Fibroblast of skin of left quadriceps (primary cell): ENCODE measurements around the gene METTL9.
"Not testable (repeated sequence)": the region's sequence is repeated elsewhere in the genome, so short reads cannot be mapped to it uniquely, and the experiment has no call there.

ENCODE experiments used
- DNase-seq, 2 experiments: peaks; one replicate each; pipeline ENCODE4 v3.0.0-alpha.2; 2013; ENCODE audit warnings: low read depth in 2 of 2

METTL9 gene

GRCh38 chr16:21635694-21636093 is 36.3 kb downstream of the METTL9 start:
- DNase-seq: not testable (repeated sequence)

DNA sequence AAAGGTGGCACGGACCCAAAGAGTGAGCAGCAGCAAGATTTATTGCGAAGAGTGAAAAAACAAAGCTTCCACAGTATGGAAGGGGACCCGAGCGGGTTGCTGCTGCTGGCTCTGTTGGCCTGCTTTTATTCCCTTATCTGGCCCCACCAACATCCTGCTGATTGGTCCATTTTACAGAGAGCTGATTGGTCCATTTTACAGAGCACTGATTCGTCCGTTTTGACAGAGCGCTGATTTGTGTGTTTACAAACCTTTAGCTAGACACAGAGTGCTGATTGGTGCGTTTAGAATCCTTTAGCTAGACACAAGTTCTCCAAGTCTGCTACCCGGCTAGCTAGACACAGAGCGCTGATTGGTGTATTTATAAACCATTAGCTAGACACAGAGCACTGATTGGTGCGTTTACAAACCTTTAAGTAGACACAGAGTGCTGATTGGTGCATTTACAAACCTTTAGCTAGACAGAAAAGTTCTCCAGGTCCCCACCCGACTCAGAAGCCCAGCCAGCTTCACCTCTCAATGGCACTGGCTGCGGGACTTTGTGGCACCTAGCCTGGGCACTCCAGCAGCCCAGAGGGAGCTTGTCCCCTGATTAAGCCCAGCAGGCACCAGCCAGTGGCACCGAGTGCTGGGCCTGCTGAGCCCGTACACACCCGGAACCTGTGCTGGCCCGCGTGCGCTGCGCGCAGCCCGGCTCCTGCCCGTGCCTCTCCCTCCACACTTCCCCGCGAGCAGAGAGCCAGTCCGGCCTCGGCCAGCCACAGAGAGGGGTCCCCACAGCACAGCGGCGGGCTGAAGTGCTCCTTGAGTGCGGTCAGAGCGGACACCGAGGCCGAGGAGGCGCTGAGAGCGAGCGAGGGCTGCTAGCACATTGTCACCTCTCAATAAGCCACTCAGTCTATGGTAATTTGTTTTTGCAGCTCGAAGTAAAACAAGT is 37.9 kb downstream of the METTL9 start:
- no peak for DNase-seq

GRCh38 chr16:21638573-21638975 is 39.2 kb downstream of the METTL9 start:
- DNase-seq: peak; percentile 13 to 21

DNA sequence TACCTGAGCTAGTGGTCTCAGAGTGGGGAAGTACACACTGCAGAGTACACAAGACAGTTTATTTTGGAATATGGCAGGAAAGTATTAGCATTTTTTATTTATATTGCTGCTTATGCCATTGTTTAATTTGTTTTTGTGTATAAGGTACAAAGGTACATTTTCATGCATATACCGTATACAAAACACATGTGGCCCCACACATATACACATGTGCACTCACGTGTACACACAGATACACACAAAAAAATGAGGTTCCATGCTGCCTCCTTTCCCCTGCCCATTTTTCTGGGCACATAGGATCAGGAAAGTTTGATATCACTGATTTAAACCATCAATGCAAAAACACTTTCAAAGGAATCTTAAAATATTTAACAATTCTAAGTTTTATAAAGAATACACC is 40.1 kb downstream of the METTL9 start:
- no peak for DNase-seq

DNA sequence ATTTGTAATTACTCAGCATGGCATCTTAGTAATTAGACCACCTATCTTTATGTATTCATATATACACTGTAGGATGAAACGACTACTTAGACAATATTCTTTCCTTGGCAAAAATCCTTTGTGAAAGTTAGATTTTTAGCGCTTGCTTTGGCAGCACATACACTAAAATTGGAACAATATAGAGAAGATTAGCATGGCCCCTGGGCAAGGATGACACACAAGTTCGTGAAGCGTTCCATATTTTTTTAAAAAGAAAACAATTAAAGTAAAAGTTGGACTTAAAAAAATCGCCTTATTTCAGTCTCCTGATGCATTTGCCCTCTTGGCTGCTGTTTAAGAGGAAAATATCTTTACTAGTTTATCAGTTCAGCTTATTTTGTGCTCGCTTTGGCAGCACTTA is 42.5 kb downstream of the METTL9 start:
- no peak for DNase-seq

- no peak for DNase-seq
Measured at GRCh38 chr16:21642861-21643260, 43.5 kb downstream of the METTL9 start.

DNA sequence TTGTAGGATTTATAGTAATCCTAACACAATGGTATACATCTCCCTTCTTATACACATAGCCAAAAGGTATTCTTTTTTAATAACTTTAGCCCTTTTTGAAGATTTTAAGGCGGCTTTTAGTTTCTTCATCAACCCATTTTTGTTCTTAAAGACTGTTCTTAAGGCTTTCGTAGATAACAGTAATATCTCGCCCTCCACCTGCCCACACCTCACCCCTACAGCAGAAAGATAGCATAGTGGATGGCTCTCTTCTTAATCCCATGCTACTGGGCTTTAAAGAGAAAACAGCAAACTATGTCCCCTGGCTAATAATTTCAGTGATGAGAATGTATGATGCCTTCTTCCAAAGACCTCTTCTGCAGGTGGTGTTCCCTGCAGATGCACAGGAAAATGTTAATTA is 44.4 kb downstream of the METTL9 start:
- no peak for DNase-seq

GRCh38 chr16:21644674-21645073 is 45.3 kb downstream of the METTL9 start:
- no peak for DNase-seq

DNA sequence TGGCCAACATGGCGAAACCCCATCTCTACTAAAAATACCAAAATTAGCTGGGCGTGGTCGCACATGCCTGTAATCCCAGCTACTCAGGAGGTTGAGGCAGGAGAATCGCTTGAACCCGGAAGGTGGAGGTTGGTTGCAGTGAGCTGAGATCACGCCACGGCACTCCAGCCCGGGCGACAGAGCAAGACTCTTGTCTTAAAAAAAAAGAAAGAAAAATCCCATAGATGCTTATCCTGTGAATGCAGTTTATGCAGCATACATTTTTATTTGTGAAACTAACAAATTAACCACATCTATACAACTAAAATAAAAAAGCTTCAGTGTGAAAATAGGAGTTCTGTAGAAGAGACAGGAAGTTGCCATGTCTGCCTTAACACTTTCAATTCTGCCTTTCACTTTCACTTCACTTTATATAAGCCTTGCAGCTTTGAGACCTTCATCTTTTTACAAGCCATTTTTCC is 45.9 kb downstream of the METTL9 start:
- no peak for DNase-seq

DNA sequence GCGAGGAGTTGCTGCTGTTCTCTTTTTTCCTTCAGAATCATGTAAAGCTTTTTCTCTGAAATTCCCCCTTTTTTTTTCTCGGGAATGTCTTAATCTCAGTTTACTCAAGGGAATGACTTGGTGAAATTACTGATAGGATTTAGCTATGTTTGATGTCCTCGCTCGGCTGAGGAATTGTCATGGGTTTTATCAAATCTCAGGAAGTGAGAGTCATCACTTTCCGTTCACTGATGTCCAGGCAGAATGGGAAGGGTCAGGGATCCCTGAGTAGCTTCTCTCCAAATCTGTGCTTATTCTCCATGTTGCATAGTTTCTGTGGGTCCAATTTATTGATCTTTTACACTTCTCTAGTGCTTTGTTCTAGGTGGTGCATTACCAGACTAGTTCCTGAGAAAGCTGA is 46.7 kb downstream of the METTL9 start:
- DNase-seq: no peak

- no peak for DNase-seq
Measured at GRCh38 chr16:21646721-21647561, 47.6 kb downstream of the METTL9 start.

DNA sequence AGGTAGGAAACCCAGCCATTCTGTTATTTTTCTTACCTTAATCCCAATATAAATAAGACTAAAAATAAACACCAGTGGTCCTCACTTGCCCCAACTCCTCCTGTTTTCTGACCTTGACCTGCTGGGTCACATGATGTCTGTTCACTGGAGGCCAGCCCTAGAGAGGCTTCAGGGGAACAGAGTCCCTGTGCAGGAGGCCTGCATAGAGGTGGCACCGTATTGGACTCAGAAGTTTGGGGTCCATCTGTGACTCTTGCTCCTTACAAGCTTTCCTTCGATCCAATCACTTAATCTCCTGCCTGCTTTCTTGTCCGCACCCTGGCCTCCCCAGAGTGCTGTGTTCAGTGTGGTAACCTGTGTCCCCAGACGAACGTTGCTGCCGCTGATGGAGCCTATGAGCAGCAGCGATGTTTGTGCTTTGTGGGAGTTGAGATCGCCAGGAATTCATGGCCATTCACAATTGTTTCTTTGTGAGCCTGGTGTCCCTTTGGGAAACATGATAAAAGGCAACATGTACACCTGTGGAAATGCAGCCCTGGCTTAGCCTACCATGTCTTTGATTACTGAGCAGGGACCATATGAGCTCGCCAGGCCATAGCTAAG is 48.3 kb downstream of the METTL9 start:
- no peak for DNase-seq

DNA sequence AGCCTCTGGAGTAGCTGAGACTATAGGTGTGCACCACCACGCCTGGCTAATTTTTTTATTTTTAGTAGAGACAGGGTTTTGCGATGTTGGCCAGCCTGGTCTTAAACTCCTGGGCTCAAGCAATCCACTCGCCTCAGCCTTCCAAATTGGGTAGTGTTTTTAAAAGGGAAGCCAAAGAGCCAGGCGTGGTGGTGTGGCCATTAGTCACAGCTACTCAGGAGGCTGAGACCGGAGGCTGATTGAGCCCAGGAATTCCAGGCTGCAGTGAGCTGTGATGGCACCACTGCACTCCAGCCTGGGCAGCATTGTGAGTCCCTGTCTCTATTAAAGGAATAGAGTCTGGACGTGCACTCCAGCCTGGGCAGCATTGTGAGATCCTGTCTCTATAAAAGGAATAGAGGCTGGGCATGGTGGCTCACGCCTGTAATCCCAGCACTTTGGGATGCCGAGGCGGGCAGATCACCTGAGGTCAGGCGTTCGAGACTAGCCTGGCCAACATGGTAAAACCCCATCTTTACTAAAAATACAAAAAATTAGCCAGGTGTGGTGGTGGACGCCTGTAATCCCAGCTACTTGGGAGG is 50.5 kb downstream of the METTL9 start:
- DNase-seq: not testable (repeated sequence)

DNA sequence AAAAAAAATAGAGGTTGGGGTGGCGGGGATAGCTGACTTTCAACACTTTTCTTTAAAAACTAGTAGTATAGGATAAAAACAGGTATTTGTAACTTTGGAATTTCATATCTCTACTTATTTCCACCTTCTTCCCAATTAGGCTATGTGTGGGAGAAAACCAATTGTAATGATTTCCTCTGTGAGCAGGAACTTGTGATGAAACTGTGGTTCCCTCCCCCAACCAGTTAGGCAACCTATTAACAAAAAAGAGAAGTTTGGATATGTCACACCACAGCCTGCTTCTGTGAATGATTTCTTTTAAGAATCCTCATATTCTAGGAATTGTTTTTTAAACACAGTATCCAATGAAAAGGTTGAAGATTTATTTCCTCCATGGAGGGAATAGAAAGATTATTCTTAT is 51.1 kb downstream of the METTL9 start:
- no peak for DNase-seq

GRCh38 chr16:21651515-21651914 is 52.1 kb downstream of the METTL9 start:
- no peak for DNase-seq

GRCh38 chr16:21652453-21652852 is 53.1 kb downstream of the METTL9 start, which contains the start of gene IGSF6:
TSS of gene IGSF6 (minus strand) at chr16:21652608. CDS start at chr16:21652598, 10 bp downstream.
- DNase-seq: no peak

DNA sequence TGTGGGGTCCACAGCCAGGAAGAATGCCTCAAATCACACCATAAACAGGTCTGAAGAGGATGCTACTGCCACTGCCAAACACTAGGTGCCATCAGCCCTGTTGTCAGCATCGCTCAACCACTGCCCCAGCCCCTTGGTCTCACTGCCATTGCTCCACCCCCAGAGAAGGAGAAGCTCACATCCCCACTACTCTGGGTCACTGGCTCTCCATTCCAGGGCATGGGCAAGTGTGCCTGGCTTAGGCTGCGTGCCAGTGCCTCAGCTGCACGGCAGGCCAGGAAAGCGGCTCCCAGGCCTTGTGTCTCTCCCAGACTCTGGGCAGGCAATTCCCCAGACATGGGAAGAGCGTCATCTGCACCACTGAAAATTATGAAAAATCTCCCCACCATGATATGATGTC is 54.2 kb downstream of the METTL9 start:
- no peak for DNase-seq

DNA sequence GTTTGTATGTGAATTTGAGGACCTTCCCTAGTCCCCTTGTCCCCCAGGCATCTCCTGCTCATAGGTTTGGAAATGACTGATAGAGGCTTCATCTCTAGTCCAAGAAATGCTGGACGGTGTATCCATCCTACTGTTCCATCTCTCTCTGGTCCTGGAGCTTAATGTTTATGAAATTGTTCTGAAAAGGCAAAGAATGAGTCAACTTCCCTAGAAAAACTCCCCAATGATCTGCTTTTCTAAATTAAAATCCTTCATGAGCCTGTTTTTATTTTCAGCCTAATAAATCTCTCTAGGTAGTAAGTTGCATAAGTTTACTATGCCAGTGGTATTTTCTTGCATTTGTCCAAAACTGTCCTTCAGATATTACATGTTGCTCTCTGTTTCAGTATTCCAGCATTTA is 55.1 kb downstream of the METTL9 start:
- no peak for DNase-seq

DNA sequence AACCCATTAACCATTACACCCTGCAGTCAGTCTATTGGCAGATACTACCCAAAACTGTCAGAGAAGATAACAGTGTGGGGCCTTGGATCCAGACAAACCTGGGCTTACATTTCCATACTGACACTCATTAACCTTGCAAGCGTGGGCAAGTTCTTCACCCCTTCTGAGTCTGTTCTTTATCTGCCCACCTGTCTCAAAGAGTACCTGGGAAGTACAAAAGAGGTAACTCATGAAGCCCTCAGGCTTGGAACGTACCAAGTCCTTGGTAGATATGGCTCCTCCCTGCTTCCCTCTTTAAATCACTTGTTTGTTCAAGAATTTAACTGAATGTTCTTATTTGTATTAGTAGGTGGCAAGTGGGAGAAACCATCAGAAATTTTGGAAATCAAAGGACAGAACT is 55.5 kb downstream of the METTL9 start:
- no peak for DNase-seq

DNA sequence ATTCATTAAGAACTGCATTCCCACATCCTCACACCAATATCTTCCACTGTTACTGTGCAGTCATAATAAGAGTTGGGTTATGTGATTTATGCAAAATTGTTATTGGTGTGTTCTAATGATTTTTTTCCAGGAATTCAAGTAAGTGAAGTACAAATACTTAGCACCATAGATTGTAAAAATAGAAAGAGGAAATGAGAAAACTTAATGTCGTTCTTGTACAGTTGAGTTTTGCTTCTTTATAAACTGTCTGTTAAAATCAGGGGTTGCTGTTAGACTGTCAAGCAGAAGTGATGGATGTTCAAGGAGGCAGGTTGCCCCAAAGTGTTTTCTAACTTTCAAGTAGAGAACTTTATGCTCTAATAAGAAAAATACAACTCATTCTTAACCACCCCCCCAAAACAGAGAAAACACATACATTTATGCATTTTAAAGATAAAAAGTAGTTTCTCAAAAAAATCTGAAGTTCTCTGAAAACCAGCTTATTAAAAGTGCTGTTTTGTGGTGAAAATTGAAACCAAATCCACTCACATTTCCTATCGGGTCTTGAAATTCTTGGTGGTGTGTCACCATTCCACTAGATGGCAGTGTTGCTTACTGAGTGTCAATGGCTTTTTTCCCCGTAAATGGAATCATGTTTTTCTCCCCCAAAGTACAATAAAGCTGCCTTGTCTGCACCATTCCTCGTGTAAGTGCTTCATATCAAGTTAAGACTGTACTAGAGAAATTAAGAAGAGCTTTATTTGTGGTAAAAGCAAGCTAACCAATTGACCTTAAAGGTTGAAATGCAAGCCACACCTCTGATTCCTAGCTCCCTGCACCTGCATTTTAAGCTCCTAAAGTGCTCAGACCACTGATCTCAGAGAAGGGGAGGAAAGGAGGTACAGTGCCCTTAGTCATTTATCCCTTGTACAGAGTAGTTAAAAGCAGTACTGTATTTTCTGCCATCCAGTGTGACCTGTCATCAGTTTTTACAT is 57.7 kb downstream of the METTL9 start:
- peak; percentile 18 to 24 for DNase-seq

DNA sequence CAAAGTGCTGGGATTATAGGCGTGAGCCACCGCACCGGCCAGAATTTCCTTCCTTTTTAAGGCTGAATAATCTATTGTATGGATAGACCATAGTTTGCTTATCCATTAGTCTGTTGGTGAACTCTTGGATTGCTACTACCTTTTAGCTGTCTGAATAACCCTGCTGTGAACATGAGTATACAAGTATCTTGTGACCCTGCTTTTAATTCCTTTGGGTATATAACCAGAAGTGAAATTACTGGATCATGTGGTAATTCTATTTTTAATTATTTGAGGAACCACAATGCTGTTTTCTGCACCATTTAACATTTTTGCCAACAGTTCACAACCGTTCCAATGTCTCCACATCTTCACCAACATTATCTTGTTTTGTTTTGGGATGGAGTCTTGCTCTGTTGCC is 59.7 kb downstream of the METTL9 start:
- no peak for DNase-seq
